GM23248 (cell line): ENCODE results near the gene DMRT3.

Experiments
- EZH2 ChIP-seq: fragments of 200-600 bp; sonication (generic); IDR thresholded peaks from 2 replicates; pipeline ENCODE4 v1.6.1; 2018; ENCODE audit warnings: antibody characterized with exemption, mild to moderate bottlenecking; ENCODE audit not compliant: insufficient read depth, poor library complexity, severe bottlenecking
- EZH2phosphoT487 ChIP-seq: fragments of 200-600 bp; sonication (generic); IDR thresholded peaks from 2 replicates; pipeline ENCODE4 v1.6.1; 2018; ENCODE audit warnings: antibody characterized with exemption, moderate library complexity, mild to moderate bottlenecking, low read depth; ENCODE audit not compliant: insufficient read depth

GRCh38 chr9:972501-973294 is 3.8 kb upstream of the DMRT3 start:
- TF ChIP-seq EZH2 (peak; percentile 70), EZH2phosphoT487 (peak; percentile 61; the same call in 1 of the 2 replicates)
